Activated T-helper 1 cell treated with anti-CD3 and anti-CD28 coated beads, Interleukin-12 subunit alpha, Interleukin-12 subunit beta, Interleukin-2, Interleukin-4 antibody, amounts not matched to agents 30 ng/mL and 10 ng/mL and 1 ng/mL, durations not matched to agents 14 hours and 24 hours and 36 hours (primary cell): ENCODE measurements around the gene ARNT2. TPM values are rescaled to one million over a fixed set of nuclear protein-coding genes. Genes with fewer than 3 reads are reported as not detected.

Experiments used
- DNase-seq: peaks from one replicate; pipeline ENCODE4 v3.0.0; 2021; ENCODE audit warnings: low spot score
- H3K27ac Mint-ChIP-seq: one replicate; pipeline ENCODE4 v1.8.0; 2021; ENCODE audit warnings: mild to moderate bottlenecking, mixed read lengths
- H3K27me3 Mint-ChIP-seq: one replicate; pipeline ENCODE4 v1.8.0; 2022; ENCODE audit warnings: mild to moderate bottlenecking, moderate library complexity, mixed read lengths; ENCODE audit not compliant: insufficient read depth
- H3K36me3 Mint-ChIP-seq: one replicate; pipeline ENCODE4 v1.8.0; 2021; ENCODE audit warnings: low read depth, mixed read lengths
- H3K4me1 Mint-ChIP-seq: one replicate; pipeline ENCODE4 v1.8.0; 2021; ENCODE audit warnings: low read depth, mixed read lengths
- H3K4me3 Mint-ChIP-seq: one replicate; pipeline ENCODE4 v1.8.0; 2021; ENCODE audit warnings: mild to moderate bottlenecking, moderate library complexity, mixed read lengths
- H3K9me3 Mint-ChIP-seq: one replicate; pipeline ENCODE4 v1.8.0; 2021; ENCODE audit warnings: mixed read lengths
- intact Hi-C: fragments of 100-400 bp; cut with micrococcal nuclease; formaldehyde crosslinking; loops from one replicate; pipeline ENCODE4 v1.15.1; 2024
- total RNA-seq: library from RNA; stranded (reverse); gene quantifications from 2 replicates; pipeline ENCODE4 v1.2.3, GENCODE V29; 2022

ARNT2 gene
- total RNA-seq, 1 donor from 2014 or later = 0.36 TPM

GRCh38 chr15:80465626-80466005 lies 61.4 kb downstream of the ARNT2 start:
- no peaks in the 10 kb centered on the region for H3K4me1 Mint-ChIP-seq
- no peak for DNase-seq
- H3K4me3 Mint-ChIP-seq = no peak overlapping the region
- H3K27me3 Mint-ChIP-seq = peaks cover 3% of the 10 kb centered on the region
- no peaks in the 10 kb centered on the region for H3K9me3 Mint-ChIP-seq
- H3K36me3 Mint-ChIP-seq = no peaks in the 10 kb centered on the region
- no peak overlapping the region for H3K27ac Mint-ChIP-seq
- intact Hi-C loops = no loop called here

GRCh38 chr15:80466543-80466942 lies 62.4 kb downstream of the ARNT2 start:
- H3K27ac Mint-ChIP-seq = no peak overlapping the region
- no peaks in the 10 kb centered on the region for H3K4me1 Mint-ChIP-seq
- intact Hi-C loops = no loop called here
- DNase-seq = no peak
- no peaks in the 10 kb centered on the region for H3K9me3 Mint-ChIP-seq
- no peaks in the 10 kb centered on the region for H3K36me3 Mint-ChIP-seq
- H3K4me3 Mint-ChIP-seq = no peak overlapping the region
- peaks cover 3% of the 10 kb centered on the region for H3K27me3 Mint-ChIP-seq

DNA sequence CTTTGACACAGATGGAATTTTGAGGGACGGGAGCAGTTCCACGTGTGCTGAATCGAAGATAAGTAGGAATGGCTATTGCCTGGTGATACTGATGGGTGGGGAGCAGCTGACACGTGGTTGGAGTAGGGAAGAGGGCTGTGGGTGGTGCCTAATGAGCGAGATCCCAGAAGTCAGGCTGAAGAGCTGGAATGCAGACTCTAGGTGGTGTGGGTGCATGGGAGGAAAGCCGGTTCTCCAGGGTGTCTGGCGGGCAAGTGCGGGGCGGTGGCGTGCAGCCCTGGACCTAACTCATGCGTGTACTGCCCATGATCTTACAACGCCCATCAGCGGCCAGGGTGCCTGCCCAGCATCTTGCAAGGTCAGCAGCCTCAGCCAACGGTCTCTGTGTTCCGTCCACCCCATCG lies 63.1 kb downstream of the ARNT2 start:
- Mint-ChIP-seq H3K4me1 (no peaks in the 10 kb centered on the region), H3K27ac (no peak overlapping the region), H3K36me3 (no peaks in the 10 kb centered on the region), H3K4me3 (no peak overlapping the region), H3K27me3 (peaks cover 3% of the 10 kb centered on the region), H3K9me3 (no peaks in the 10 kb centered on the region)
- intact Hi-C loops = no loop called here
- DNase-seq = no peak

DNA sequence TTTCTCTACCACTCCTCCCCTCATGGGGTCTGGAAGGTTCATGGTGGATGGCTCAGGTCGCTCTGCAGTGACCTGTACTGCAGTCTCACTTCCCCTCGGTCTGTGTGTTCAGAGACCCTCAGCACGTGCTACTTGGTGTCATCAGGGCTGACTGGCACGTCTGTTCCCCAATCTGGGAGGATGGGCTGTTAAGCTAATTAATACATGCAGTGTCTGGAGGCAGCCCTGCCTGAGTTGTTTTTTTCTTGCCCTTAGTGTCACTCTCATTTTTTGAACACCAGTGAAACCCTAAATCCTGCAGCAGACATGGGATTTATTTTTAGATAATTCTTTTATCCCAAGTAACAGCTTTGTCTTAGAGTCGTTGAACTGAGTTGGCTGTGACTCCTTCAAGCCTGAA lies 64.6 kb downstream of the ARNT2 start:
- Mint-ChIP-seq H3K4me1 (no peaks in the 10 kb centered on the region), H3K4me3 (no peak overlapping the region), H3K9me3 (no peaks in the 10 kb centered on the region), H3K27ac (no peak overlapping the region), H3K27me3 (peaks cover 6% of the 10 kb centered on the region), H3K36me3 (no peaks in the 10 kb centered on the region)
- intact Hi-C loops = no loop called here
- no peak for DNase-seq

- H3K27ac Mint-ChIP-seq = no peak overlapping the region
- no peaks in the 10 kb centered on the region for H3K4me1 Mint-ChIP-seq
- peaks cover 7% of the 10 kb centered on the region for H3K9me3 Mint-ChIP-seq
- DNase-seq = no peak
- intact Hi-C loops = no loop called here
- peaks cover 9% of the 10 kb centered on the region for H3K27me3 Mint-ChIP-seq
- no peak overlapping the region for H3K4me3 Mint-ChIP-seq
- H3K36me3 Mint-ChIP-seq = no peaks in the 10 kb centered on the region
Measured at GRCh38 chr15:80471881-80472280, 67.7 kb downstream of the ARNT2 start.

GRCh38 chr15:80473286-80474223 lies 69.4 kb downstream of the ARNT2 start:
- intact Hi-C loops = no loop called here
- no peaks in the 10 kb centered on the region for H3K36me3 Mint-ChIP-seq
- no peak overlapping the region for H3K27ac Mint-ChIP-seq
- no peak overlapping the region for H3K4me3 Mint-ChIP-seq
- no peaks in the 10 kb centered on the region for H3K4me1 Mint-ChIP-seq
- H3K9me3 Mint-ChIP-seq = peaks cover 7% of the 10 kb centered on the region
- H3K27me3 Mint-ChIP-seq = peaks cover 6% of the 10 kb centered on the region
- no peak for DNase-seq

- no peak for DNase-seq
- Mint-ChIP-seq H3K9me3 (peaks cover 7% of the 10 kb centered on the region), H3K4me1 (no peaks in the 10 kb centered on the region), H3K36me3 (no peaks in the 10 kb centered on the region), H3K27ac (no peak overlapping the region), H3K27me3 (peaks cover 6% of the 10 kb centered on the region), H3K4me3 (no peak overlapping the region)
- intact Hi-C loops = no loop called here
Measured at GRCh38 chr15:80474224-80475215, 70.3 kb downstream of the ARNT2 start.

- H3K27ac Mint-ChIP-seq = no peak overlapping the region
- no peak for DNase-seq
- intact Hi-C loops = no loop called here
- no peak overlapping the region for H3K4me3 Mint-ChIP-seq
- peaks cover 6% of the 10 kb centered on the region for H3K27me3 Mint-ChIP-seq
- peaks cover 7% of the 10 kb centered on the region for H3K9me3 Mint-ChIP-seq
- H3K4me1 Mint-ChIP-seq = no peaks in the 10 kb centered on the region
- no peaks in the 10 kb centered on the region for H3K36me3 Mint-ChIP-seq
Measured at GRCh38 chr15:80475572-80475971, 71.4 kb downstream of the ARNT2 start.

DNA sequence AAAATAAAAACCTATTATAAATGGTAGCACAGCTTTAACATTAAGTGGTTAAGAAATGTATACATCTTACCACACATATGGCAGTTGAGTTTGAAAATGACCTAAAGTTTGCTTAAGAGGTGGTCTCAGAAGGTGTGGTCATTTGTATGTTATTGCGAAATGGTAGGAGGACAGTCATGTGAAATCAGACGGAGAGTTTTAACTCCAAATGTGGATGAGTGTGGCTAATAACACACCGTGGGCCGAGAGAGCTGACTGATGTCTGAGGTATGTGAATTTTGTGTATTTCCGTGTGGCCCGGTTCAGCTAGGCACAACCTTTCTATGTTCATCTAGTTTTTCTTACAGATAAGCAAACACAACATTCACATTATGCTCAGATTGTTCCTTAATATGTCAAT lies 71.9 kb downstream of the ARNT2 start:
- Mint-ChIP-seq H3K27ac (no peak overlapping the region), H3K27me3 (peaks cover 6% of the 10 kb centered on the region), H3K9me3 (peaks cover 7% of the 10 kb centered on the region), H3K4me3 (no peak overlapping the region), H3K4me1 (no peaks in the 10 kb centered on the region), H3K36me3 (no peaks in the 10 kb centered on the region)
- intact Hi-C loops = no loop called here
- DNase-seq = no peak

- Mint-ChIP-seq H3K4me3 (no peak overlapping the region), H3K27ac (no peak overlapping the region), H3K9me3 (peaks cover 7% of the 10 kb centered on the region), H3K36me3 (no peaks in the 10 kb centered on the region), H3K27me3 (peaks cover 4% of the 10 kb centered on the region), H3K4me1 (no peaks in the 10 kb centered on the region)
- intact Hi-C loops = no loop called here
- DNase-seq = no peak
Measured at GRCh38 chr15:80478075-80478474, 73.9 kb downstream of the ARNT2 start.

DNA sequence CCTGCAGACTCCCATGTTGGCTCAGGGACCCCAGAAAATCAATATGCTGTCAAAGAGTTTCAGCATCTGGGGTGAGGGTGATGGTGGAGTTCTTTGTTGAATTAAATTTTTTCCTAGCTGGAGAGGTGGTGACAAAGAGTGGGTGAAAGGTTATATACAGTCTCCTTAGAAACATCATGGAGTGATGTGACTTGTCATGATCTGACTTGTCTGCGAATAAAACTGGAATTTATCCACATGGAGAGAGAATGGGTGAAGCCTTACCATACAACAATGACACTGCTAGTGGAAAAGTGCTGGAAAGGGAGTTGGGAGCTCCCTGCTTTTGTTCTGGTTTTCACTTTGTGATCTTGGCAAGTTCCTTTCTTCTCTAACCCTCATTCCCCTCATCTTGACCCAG lies 75.0 kb downstream of the ARNT2 start:
- Mint-ChIP-seq H3K9me3 (peaks cover 7% of the 10 kb centered on the region), H3K36me3 (no peaks in the 10 kb centered on the region)

DNA sequence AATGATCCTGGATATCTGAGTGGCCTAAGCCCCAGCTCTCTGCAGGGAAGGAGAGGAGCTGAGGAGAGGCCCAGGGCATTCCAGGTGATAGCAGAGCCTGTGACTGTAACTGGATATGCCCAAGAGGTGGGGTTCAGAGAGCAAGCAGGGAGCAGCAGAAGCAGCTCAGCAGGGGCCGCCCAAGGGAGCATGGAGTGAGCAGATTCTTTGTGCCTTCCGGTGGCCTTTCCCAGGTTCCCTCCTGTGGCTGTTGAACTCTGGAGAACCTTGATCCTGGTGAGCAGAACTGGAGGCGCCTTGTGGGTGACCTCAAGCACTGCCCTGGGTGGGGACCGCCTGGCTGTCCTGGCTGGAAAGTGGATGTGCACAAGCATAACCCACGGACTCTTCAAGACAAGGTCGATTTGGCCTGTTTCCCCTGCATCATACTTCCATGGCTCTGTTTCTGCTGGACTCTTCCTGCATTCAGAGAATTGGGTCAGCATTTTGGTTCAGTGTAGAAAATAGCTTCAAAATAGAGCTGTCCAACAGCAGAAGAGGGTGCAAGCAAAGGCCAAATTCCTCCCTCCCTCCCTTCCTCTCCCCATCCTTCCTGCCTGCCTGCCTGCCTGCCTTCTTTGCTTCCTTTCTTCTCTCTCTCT lies 76.1 kb downstream of the ARNT2 start:
- H3K27me3 Mint-ChIP-seq = no peaks in the 10 kb centered on the region
- DNase-seq = no peak
- no peaks in the 10 kb centered on the region for H3K36me3 Mint-ChIP-seq
- intact Hi-C loops = no loop called here
- no peak overlapping the region for H3K4me3 Mint-ChIP-seq
- H3K27ac Mint-ChIP-seq = no peak overlapping the region
- peaks cover 7% of the 10 kb centered on the region for H3K9me3 Mint-ChIP-seq
- no peaks in the 10 kb centered on the region for H3K4me1 Mint-ChIP-seq

More for the DNA sequence above, 75.0 kb downstream of the ARNT2 start:
- no peaks in the 10 kb centered on the region for H3K4me1 Mint-ChIP-seq
- no peak overlapping the region for H3K4me3 Mint-ChIP-seq
- H3K27ac Mint-ChIP-seq = no peak overlapping the region
- intact Hi-C loops = no loop called here
- no peak for DNase-seq
- H3K27me3 Mint-ChIP-seq = peaks cover 3% of the 10 kb centered on the region
